ENCODE results near the gene HGS.

DNA sequence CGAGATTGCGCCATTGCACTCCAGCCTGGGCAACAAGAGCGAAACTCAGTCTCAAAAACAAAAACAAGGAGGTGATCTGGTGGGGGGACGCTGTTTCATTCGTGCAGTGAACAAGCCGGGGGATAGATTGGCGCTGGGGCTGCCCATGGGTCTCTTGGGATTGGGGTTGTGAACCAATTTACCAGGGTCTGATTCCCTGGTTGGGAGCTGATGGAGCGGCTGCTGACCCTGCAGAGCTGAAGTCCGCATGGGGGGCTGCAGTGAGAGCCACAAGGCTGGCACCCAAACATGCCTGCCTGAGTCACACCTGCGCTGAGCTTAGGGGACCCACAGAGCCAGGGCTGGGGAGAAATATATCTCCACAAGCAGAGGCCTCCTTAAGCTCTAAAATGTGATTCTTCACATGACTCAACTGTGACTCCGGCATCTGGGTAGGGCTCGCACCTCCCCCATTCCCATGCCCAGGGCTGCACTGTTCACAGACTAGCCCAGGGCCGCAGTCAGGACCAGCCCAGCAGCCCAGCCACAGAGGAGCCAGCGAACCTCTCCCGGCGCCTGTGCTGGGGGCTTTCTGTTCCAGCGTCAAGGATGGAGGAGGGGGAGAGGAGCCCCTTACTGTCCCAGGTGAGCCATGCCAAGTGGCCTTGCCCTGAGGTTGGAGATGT is 41.9 kb upstream of the HGS start:
- TF ChIP-seq EZH2phosphoT487 (IDR thresholded peaks at IDR 0.05) (no peak), EZH2 (IDR thresholded peaks at IDR 0.05) (no peak)
- TF ChIP-seq, protein P1, sequence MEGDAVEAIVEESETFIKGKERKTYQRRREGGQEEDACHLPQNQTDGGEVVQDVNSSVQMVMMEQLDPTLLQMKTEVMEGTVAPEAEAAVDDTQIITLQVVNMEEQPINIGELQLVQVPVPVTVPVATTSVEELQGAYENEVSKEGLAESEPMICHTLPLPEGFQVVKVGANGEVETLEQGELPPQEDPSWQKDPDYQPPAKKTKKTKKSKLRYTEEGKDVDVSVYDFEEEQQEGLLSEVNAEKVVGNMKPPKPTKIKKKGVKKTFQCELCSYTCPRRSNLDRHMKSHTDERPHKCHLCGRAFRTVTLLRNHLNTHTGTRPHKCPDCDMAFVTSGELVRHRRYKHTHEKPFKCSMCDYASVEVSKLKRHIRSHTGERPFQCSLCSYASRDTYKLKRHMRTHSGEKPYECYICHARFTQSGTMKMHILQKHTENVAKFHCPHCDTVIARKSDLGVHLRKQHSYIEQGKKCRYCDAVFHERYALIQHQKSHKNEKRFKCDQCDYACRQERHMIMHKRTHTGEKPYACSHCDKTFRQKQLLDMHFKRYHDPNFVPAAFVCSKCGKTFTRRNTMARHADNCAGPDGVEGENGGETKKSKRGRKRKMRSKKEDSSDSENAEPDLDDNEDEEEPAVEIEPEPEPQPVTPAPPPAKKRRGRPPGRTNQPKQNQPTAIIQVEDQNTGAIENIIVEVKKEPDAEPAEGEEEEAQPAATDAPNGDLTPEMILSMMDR (IDR thresholded peaks at IDR 0.05) = no peak

Data from neural progenitor cell (in vitro differentiated cells).